ENCODE results near the gene ZNF524.
"Not testable (repeated sequence)": the region's sequence is repeated elsewhere in the genome, so short reads cannot be mapped to it uniquely, and the experiment has no call there.

The ZNF524 gene

DNA sequence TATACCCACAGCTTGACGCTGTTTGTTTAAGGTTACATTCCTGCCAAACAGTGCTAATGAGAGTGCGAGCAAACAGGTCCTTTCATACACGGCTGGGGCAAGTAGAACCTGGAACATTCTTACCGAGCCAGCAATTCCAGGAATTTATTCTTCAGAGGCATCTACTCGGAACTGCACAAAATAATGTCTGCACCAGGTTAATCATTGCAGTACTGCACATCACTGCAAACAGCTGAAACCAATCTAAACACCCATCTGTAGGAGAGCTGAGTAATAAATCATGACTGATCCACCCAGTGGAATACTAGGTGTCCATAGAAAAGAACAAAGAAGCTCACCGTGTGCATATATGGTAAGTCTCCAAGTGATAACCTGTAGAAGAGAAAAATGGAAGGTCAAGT is 18.3 kb upstream of the ZNF524 start:
- no peak for DNase-seq

DNA sequence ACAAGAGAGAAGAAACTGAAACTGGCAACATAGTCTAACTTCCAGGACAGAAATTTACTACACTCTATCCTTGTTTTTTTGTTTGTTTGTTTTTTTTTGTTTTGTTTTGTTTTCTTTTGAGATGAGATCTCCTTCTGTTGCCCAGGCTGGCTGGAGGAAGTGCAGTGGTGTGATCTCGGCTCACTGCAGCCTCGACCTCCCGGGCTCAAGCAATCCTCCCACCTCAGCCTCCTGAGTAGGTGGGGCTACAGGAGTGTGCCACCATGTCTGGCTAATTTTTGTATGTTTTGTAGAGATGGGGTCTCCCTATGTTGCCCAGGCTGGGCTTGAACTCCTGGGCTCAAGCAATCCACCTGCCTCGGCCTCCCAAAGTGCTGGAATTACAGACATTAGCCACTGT is 17.8 kb upstream of the ZNF524 start:
- not testable (repeated sequence) for DNase-seq

DNA sequence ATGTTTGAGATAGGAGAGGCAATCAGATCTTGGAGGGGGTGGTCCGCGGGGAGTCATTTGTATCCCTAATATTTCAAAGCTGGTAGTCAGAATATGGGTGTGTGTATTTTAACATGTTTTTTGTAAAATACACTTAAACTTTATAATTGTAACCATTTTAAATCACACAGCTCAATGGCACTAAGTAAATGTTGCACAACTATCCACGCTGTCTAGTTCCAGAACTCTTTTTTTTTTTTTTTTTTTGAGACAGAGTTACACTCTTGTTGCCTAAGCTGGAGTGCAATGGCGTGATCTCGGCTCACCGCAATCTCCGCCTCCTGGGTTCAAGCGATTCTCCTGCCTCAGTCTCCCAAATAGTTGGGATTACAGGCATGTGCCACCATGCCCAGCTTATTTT is 16.2 kb upstream of the ZNF524 start:
- DNase-seq = not testable (repeated sequence)

DNA sequence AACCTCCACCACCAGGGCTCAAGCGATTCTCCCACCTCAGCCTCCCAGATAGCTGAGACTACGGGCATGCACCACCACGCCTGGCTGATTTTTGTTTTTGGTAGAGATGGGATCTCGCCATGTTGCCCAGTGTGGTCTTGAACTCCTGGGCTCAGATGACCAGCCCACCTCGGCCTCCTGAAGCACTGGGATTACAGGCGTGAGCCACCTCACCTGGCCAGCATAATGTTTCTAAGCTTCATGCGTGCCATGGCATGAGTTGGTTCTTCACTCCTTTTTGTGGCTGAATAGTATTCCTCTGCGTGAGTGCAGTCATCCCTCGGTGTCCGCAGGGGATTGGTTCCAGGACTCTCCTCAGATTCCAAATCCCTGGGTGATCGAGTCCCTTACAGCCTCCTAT is 15.2 kb upstream of the ZNF524 start:
- no peak for DNase-seq

DNA sequence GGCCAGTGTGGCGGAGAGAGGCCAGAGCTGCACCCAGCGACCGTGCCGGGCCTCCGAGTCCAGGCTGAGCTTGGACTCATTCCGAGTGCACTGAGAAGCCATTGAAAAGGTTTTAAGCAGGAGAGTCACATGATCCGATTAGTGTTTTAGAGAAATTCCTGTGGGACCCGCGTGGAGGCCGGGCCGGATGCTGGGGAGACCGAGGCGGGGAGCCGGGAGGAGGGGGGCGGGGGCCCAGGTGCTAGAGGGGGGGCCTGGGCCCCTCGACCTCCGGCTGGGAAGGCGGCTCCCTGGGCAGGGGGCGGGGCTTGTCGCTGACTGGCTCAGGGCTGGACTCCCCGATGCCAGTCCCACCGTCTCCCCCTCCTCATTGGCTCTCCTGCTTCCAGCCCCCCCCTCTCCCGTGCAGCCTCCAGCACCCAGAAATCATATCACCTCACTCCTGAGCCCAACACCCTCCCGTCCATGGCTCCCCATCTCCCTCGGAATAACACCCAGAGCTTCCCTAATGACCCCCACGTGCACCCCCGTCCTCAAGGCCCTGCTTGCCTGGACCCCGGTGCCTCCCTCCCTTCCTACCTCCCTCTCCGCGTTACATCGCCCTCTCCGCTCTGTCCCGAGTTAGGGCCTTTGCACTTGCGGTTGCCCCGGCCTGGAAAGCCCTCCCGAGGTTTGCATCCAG is 14.3 kb upstream of the ZNF524 start:
- no peak for DNase-seq

DNA sequence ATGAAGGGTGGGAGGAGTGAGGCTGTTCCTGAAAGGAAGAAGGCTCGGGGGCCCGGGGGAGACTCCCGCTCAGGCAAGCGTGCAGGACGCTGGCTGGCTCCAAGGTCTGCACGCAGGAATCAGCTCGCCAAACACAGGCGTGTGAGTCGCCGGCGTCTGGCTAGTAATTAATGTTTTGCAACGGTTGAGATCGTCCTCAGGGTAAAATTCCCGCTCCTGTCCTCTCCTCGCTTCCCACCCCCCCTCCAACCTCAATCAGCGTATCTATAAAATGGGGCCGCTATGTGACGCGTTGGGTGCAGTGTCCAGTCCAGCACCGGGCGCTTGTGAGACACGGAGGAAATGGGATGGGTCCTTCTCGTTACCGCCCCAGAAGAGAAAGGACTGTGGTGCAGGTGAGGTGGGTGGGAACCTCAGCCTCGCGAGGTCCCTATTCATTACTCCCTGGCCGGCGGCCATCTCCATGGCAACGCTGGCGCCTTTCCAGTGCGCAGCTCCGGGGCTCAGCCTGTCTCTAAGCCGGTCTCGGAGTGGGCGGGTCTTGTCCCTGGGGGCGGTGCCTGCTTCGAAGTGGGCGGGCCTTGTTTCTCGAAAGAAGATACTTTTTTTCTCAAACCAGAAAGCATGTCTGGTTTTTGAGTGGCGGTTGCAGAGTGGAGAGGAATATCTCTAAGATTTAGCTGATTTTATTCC is 13.0 kb upstream of the ZNF524 start:
- peak; percentile 71 to 78 for DNase-seq

DNA sequence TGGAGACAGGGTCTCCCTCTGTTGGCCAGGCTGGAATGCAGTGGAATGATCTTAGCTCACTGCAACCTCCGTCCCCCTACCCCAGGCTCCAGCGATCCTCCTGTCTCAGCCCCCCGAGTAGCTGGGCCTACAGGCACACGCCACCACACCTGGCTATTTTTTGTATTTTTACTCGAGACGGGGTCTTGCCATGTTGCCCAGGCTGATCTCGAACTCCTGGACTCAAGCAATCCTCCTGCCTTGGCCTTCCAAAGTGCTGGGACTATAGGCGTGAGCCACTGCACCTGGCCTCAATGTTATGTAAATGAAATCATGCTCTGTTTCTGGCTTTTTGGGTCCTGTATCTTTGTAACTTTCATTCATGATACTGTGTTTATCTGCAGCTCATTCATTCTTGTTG is 11.3 kb upstream of the ZNF524 start:
- no peak for DNase-seq

DNA sequence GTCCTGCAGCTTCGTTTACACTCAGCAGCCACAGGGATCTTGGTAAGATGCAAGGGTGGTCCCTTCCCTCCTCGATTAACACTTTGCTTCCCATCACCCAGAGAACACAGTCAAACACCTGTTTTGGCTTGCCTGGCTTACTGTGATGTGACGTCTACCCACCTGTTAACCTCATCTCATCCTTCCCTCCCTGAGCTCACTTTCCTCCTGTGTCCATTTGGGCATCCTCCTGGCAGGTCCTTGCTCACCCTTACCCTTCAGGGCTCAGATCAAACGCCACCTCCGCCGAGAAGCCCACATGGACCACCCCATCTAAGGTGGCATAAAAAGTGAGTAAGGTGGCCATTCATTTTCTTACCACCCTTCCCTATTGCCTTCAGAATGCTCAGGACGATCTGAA is 10.0 kb upstream of the ZNF524 start:
- no peak for DNase-seq

DNA sequence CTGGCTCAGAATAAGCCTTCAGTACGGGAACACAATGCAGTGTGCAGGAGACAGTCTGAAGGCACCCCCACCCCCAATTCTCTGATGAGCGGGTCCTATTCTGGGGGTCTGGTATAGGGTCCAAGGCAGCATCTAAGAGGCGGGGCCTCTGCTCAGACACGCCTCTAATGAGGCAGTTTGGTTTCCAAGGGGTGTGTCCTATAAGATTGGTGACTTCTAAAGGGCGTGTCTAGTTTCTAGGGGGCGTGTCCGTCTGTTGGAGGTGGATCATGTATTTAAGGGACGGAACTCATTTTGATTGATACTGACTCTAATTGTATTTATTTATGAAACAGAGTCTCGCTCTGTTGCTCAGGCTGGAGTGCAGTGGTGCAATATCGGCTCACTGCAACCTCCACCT is 9.5 kb upstream of the ZNF524 start:
- peak; percentile 13 to 30 for DNase-seq

DNA sequence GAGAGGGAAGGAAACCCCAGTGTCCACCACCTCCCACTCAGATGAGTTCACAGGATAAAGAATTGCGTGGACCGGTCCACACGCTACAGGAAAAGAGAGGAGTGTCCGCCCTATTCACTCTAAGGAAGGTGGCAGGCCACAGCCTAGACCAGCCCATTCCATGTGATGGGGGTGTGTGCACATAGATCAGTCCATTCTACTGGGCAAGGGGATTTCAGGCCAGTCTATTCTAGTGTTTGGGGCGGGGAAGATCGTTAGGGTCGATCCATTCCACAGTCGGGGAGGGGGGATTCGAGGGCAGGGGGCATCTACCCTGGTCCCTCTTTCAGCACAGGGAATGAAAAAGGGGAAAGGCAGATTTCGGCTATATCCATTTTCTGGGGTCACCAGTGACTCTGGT is 8.5 kb upstream of the ZNF524 start:
- no peak for DNase-seq

DNA sequence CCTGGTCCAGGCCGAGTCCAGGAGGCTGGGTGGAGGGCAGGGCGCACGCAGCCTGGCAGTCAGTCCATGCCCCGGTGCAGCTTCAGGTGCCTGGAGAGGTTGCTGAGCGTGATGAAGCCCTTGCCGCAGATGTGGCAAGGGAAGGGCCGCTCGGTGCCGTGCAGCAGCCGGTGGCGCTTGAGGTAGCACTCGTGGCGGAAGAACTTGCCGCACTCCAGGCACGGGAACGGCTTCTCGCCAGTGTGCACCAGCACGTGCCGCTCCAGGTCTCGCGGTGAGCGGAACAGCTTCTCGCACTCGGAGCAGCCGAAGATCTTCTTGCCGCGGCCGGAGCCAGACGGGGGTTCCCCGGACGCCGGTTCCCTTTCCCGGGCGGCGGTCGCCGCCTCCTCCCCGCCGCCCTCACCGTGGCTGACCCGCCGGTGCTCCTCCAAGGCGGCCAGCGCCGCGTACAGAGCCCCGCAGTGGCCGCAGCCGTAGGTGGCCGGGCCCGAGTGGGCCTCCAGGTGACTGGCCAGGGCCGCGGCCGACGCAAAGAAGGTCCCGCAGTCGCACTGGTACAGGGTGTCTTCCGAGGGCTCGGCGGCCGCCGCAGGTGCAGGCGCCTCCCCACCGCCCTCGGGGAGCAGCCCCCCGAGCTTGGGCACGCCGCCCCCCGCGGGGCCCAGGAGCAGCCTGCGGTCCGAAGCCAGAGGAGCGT is 7.5 kb upstream of the ZNF524 start:
- no peak for DNase-seq

DNA sequence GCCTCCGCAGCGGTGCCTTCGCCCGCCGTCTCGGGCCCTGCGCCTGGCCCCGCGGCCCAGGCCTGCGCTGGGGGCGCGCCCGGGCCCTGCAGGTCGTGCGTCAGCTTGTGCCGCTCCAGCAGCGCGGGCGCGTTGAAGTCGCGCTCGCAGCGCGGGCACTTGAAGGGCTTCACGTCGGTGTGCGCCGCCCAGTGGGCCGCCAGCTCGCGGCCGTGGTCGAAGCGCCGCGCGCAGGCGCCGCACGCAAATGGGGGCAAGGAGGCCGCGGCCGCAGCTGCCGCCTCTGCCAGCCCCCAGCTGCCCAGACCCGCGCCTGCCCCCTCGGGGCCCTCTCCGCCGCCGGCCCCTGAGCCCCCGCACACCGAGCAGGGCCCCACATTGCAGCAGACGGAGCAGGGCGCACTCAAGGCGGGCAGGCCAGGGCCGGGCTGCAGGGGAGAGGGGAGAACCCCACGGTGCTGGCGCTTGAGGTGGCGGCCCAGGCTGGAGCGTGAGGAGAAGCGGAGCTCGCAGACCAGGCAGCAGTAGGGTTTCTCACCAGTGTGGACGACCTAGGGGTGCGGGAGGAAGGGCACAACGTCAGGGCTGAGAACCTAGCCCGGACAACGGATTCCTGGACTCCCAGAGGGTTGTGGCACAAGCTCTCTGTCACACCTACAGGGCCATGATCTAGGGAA is 6.9 kb upstream of the ZNF524 start:
- no peak for DNase-seq

DNA sequence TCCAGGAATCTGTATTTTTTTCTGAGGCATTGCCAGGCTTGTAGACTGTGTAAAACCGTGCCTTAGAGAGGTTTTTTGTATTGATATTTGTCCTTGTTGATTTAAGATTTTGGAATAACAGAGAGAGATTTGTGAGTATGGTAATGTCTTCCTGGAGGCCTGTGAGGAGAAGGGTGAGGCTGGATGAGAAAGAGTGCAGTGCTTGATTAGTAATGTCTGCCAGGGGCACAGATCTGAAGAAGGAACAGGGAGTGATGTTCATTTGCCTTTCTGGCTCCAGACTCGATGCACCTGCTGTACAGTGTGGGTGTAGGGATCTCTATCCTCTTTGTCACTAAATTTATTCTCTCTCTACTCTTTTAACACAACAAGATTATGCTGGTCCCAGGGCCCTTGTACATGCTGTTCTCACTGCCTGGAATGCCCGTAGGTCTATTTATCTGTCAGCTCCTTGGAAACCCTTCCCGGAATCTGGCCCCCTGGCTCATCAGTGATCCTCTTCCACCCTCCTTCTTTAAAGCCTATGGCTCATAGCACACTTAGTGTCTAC is 5.0 kb upstream of the ZNF524 start:
- no peak for DNase-seq

DNA sequence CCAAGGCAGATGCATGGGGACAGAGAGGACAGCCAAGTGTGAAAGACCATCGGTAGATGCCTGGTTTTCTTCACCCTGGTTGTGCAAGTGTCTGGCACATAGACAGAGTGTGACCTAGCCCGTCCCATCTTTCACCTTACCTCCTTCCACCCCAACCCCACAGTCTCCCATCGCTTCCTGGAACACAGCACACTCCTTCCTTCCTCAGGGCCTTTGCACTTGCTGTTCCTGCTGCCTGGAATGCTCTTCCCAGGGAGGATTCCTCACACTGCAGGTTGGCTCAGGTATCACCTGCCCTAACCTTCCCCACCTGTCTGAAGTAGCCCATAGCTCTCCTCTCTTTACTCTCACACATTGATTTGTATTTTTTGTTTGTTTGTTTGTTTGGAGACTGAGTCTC is 3.8 kb upstream of the ZNF524 start:
- DNase-seq = no peak

DNA sequence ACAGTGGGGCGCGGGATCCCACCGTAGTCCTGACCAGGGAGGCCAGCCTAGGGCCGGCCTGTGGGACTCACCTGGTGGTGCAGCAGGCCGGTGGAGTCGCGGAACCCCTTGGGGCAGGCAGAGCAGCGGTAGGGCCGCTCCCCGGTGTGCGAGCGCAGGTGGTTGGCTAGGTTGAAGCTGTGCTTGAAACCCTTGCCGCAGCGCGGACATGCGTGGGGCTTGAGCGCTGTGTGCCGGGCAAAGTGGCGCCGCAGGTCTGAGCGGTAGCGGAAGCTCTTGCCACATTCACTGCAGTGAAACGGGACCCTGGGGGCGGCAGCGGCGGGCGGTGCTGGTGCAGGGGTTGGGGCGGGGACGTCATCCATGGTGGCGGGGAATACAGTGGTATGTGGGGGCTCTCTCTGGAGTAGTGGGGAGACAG is 2.6 kb upstream of the ZNF524 start:
- no peak for DNase-seq

DNA sequence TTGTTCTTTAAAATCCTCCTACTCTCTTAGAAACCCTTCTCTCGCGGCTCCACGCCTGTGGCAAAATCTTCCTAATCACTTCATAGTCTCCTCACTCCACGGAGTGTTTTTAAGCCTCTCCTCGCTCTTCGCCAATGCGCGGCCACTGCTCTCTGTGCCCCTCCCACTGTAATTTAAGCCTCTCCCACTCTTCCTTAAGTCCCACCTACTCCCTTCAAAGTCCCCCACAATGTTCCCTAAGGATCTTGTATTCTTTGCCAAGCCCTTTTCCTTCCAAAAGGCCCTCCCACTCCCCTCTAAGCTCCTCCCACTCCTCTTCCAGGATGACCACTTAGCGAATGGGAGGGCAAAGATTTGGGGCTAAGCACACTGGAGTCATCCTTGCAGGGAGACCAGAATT is 2.1 kb upstream of the ZNF524 start:
- no peak for DNase-seq

DNA sequence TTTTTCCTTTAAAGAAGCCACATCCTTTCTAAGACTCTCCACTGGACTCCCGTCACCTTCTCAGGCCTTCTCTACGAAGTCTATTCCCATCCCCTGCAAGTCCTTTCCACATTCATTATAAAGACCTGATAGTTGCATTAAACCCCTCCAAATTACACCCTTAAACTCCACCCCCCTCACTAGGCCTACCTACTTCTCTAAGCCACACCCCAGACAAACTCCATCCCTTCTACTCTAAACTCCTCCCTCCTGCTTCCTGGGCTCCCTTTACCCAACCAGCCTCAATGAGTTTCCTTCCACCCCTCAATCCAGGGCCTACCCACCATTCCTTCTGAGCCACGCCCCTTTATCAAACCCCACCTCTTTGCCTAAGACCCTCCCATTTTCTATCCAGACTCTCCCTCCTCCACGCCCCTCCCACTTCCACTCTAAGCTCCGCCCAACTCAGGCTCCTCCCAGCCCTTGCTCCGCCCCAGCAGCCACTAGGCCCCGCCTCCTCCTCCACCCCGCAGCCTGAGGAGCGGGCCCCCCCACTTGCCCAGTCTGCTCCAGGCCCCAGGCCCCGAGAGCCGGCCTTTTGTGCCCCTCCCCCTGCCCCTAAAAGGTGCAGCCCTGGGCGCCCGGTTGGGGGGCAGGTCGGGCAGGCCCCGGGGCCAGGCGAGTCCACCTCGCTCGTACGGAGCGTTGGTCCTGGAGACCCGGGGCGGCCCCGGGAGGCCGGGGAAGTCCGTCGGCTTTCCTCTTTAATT is 1.2 kb upstream of the ZNF524 start:
- peak; percentile 97 for DNase-seq

DNA sequence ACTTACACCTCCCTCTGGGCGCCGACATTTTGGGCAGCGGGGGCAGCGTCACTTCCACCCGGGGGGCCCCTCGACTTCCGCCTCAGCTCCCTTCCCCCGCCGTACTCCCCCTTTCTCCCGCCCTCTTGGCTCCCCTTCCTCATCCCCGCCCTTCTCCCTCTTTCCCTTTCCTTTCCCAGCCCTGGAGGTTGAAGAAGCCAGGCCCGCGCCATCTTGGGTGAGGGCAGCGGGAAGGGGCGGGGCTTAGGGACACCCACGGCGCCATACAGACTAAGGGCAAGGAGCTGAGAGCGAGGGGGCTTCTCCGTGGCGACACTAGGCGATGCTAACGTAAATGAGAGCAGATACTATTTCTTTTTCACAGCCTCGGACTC is 633 bp upstream of the ZNF524 start, which contains the start of gene FIZ1:
Gene FIZ1 (minus strand): TSS at position 50 of the 374 bp plus-strand sequence. CDS start 1,652 bp downstream, outside the sequence.
- DNase-seq = peak; percentile 97

DNA sequence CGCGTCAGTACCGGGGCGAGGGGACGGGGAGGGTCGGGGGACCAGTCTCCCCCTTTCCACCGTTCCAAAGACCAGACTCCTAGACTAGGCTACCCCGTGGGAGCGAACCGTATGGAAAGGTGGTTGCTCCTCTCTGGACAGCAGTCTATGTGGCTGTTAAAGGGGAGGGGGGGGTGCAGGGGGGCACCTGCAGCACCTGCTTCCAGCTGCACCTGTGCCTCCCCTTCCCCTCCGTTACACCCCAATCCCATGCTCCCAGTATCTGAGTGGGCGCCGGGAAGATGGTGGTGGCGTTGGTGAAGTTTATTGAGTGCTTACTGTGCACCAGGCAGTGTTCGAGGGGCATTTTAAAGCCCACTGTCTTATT is 557 bp downstream of the ZNF524 start:
- no peak for DNase-seq

DNA sequence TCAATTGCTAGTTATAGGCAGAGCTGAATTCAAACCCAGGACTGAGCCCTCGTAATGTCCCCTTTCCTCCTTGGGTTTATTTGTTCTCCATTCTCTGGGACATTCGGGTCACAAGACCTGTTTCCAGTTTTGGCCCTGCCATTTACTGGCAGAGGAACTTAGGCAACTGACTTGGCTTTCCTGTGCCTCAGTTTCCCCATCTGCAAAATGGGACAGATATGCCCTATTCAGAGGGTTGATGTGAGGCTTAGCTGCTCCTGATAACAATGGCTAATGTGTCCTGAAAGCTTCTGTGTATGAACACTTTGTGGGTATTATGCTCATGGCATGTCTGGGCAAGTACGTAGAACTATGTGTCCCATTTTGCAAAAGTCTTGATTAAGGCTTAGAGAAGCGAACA is 996 bp downstream of the ZNF524 start:
- no peak for DNase-seq

DNA sequence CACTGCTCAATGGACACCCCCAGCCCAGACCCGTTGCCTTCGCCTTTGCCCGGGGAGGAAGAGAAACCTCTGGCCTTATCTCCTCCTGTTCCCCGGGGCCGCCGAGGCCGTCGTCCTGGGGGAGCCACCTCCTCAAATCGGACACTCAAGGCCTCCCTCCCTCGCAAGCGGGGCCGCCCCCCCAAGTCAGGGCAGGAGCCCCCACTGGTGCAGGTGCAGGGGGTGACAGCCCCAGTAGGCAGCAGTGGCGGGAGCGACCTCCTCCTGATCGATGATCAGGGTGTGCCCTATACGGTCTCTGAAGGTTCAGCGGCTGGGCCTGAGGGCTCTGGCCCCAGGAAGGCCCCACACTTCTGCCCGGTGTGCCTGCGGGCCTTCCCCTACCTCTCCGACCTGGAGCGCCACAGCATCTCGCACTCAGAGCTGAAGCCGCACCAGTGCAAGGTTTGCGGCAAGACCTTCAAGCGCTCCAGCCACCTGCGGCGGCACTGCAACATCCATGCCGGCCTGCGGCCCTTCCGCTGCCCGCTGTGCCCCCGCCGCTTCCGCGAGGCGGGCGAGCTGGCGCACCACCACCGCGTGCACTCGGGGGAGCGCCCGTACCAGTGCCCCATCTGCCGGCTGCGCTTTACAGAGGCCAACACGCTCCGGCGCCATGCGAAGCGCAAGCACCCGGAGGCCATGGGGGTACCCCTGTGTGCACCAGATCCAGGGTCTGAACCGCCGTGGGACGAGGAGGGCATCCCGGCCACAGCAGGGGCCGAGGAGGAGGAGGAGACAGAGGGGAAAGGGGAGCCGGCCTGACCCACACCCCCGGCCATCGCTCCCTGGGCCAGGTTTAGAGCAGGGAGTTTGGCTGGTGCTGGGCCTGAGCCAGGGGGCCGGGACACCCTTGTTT is 2.3 kb downstream of the ZNF524 start:
- DNase-seq = no peak

DNA sequence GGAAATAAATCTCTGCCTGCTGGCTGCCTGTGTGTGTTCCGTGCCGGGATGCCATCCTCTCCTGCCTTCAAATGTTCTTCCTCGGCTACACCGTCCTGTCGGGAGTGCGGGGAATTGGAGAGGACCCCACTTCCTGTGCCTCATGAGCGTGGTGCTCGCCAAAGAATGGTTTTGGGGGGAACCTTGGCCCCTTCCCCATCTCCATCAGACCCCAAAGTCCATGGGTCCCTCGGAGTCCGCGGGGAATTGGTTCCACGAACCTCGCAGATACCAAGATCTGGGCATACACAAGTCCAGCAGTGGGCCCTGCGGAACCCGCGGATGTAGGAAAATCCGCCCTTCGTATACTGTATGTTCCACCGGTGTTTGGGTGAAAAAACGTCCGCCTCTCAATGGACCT is 3.0 kb downstream of the ZNF524 start:
- DNase-seq = no peak

Measured in Kasumi-1 (cell line).